HEK293T (cell line): ENCODE measurements around the gene VAT1L.

ENCODE experiments used
- CTCF ChIA-PET: fragments of 350-600 bp; formaldehyde crosslinking; extraction: SDS; loops from one replicate; lab custom pipeline; 2021; ENCODE audit warnings: antibody characterized with exemption, inconsistent platforms; lab: Yijun Ruan, JAX
- POLR2A ChIA-PET: fragments of 350-600 bp; formaldehyde crosslinking; extraction: SDS; loops from one replicate; lab custom pipeline; 2020; ENCODE audit warnings: antibody characterized with exemption, inconsistent platforms; lab: Yijun Ruan, JAX
- DNase-seq: peaks from one replicate; pipeline ENCODE4 v3.0.0; 2012; ENCODE audit warnings: mixed read lengths; ENCODE audit errors: extremely low spot score
- ARNT ChIP-seq: fragments of 450-650 bp; IDR thresholded peaks from 2 replicates; pipeline ENCODE4 v1.6.1; 2017; ENCODE audit warnings: mild to moderate bottlenecking
- BHLHE40 ChIP-seq: fragments of 450-650 bp; IDR thresholded peaks from 2 replicates; pipeline ENCODE4 v1.6.1; 2016; ENCODE audit warnings: mild to moderate bottlenecking, moderate library complexity, borderline replicate concordance
- CTBP1 ChIP-seq: fragments of 450-650 bp; IDR thresholded peaks from 2 replicates; pipeline ENCODE4 v1.6.1; 2016; ENCODE audit warnings: borderline replicate concordance
- ELF4 ChIP-seq: fragments of 450-650 bp; IDR thresholded peaks from 2 replicates; pipeline ENCODE4 v1.6.1; 2017; ENCODE audit warnings: antibody characterized with exemption
- FOXA1 ChIP-seq: fragments of 450-650 bp; IDR thresholded peaks from 2 replicates; pipeline ENCODE4 v1.6.1; 2016; ENCODE audit warnings: mild to moderate bottlenecking
- FOXK2 ChIP-seq: fragments of 450-650 bp; IDR thresholded peaks from 2 replicates; pipeline ENCODE4 v1.6.1; 2016; ENCODE audit warnings: mild to moderate bottlenecking
- FOXM1 ChIP-seq: fragments of 450-650 bp; IDR thresholded peaks from 2 replicates; pipeline ENCODE4 v1.6.1; 2017; ENCODE audit warnings: mild to moderate bottlenecking, borderline replicate concordance
- HDGF ChIP-seq: fragments of 450-650 bp; IDR thresholded peaks from 2 replicates; pipeline ENCODE4 v1.6.1; 2017; ENCODE audit warnings: antibody characterized with exemption, borderline replicate concordance
- L3MBTL2 ChIP-seq: fragments of 450-650 bp; conservative IDR thresholded peaks from 2 replicates; pipeline ENCODE4 v1.6.1; 2016; ENCODE audit warnings: mild to moderate bottlenecking
- LEF1 ChIP-seq: fragments of 450-650 bp; IDR thresholded peaks from 2 replicates; pipeline ENCODE4 v1.6.1; 2017; ENCODE audit warnings: mild to moderate bottlenecking, borderline replicate concordance
- NFRKB ChIP-seq: fragments of 450-650 bp; IDR thresholded peaks from 2 replicates; pipeline ENCODE4 v1.6.1; 2016; ENCODE audit warnings: mild to moderate bottlenecking, moderate library complexity
- PKNOX1 ChIP-seq: fragments of 450-650 bp; IDR thresholded peaks from 2 replicates; pipeline ENCODE4 v1.6.1; 2016
- SP1 ChIP-seq: fragments of 450-650 bp; IDR thresholded peaks from 2 replicates; pipeline ENCODE4 v1.6.1; 2017
- SUZ12 ChIP-seq: fragments of 450-650 bp; IDR thresholded peaks from 2 replicates; pipeline ENCODE4 v1.6.1; 2016; ENCODE audit warnings: mild to moderate bottlenecking
- TARDBP ChIP-seq: fragments of 450-650 bp; IDR thresholded peaks from 2 replicates; pipeline ENCODE4 v1.6.1; 2016
- ZNF384 ChIP-seq: fragments of 450-650 bp; IDR thresholded peaks from 2 replicates; pipeline ENCODE4 v1.6.1; 2016

VAT1L gene

GRCh38 chr16:77961814-77962213, 173.4 kb downstream of the VAT1L start:
- ChIA-PET CTCF (no interaction called here), POLR2A (no interaction called here)
- no peak for DNase-seq
- TF ChIP-seq SUZ12: no peak
- TF ChIP-seq ARNT: no peak
- TF ChIP-seq ELF4: no peak
- no peak for TF ChIP-seq L3MBTL2
- TF ChIP-seq LEF1: no peak
- no peak for TF ChIP-seq TARDBP
- TF ChIP-seq FOXA1: no peak
- no peak for TF ChIP-seq FOXK2
- no peak for TF ChIP-seq FOXM1

GRCh38 chr16:77962689-77963088, 174.3 kb downstream of the VAT1L start:
- DNase-seq: no peak
- TF ChIP-seq FOXM1: no peak
- TF ChIP-seq SUZ12: no peak
- no peak for TF ChIP-seq SP1
- TF ChIP-seq FOXA1: no peak
- no peak for TF ChIP-seq NFRKB
- no peak for TF ChIP-seq BHLHE40
- no peak for TF ChIP-seq PKNOX1
- TF ChIP-seq L3MBTL2: no peak
- TF ChIP-seq TARDBP: no peak
- ChIA-PET CTCF (no interaction called here), POLR2A (no interaction called here)

GRCh38 chr16:77963185-77964044, 175.1 kb downstream of the VAT1L start:
- no peak for DNase-seq
- TF ChIP-seq NFRKB (no peak), ZNF384 (no peak), SUZ12 (no peak), ARNT (no peak), PKNOX1 (no peak), SP1 (no peak), FOXK2 (no peak), FOXA1 (no peak), TARDBP (no peak), ELF4 (no peak), CTBP1 (no peak), BHLHE40 (no peak), L3MBTL2 (no peak), LEF1 (no peak), HDGF (no peak), FOXM1 (no peak)
- CTCF ChIA-PET: interaction anchor here (0.6 kb wide), 2 partner anchors 47 to 303 kb away, joined by 3 read pairs; no protein-coding TSS in a partner anchor
- POLR2A ChIA-PET: no interaction called here

- POLR2A ChIA-PET: no interaction called here
- CTCF ChIA-PET: interaction anchor here (1.4 kb wide), 1 partner anchor 14 kb away, joined by 6 read pairs; no protein-coding TSS in a partner anchor
- DNase-seq: no peak
- no peak for TF ChIP-seq BHLHE40
- TF ChIP-seq ELF4: no peak
- no peak for TF ChIP-seq FOXK2
- TF ChIP-seq FOXM1: no peak
- TF ChIP-seq ZNF384: no peak
- TF ChIP-seq HDGF: no peak
- no peak for TF ChIP-seq FOXA1
- TF ChIP-seq LEF1: no peak
- TF ChIP-seq L3MBTL2: no peak
- TF ChIP-seq ARNT: no peak
- no peak for TF ChIP-seq SUZ12
- no peak for TF ChIP-seq SP1
- no peak for TF ChIP-seq TARDBP
- no peak for TF ChIP-seq CTBP1
- no peak for TF ChIP-seq PKNOX1
- TF ChIP-seq NFRKB: no peak
Measured at GRCh38 chr16:77965346-77965745, 177.0 kb downstream of the VAT1L start.

GRCh38 chr16:77967054-77967904, 178.9 kb downstream of the VAT1L start:
- ChIA-PET CTCF (no interaction called here), POLR2A (no interaction called here)
- TF ChIP-seq SP1 (no peak), TARDBP (no peak)
- no peak for DNase-seq

- CTCF ChIA-PET: no interaction called here
- TF ChIP-seq SP1 (no peak), HDGF (no peak), SUZ12 (no peak)
- POLR2A ChIA-PET: no interaction called here
- no peak for DNase-seq
Measured at GRCh38 chr16:77969861-77970260, 181.5 kb downstream of the VAT1L start.
